CD4-positive, alpha-beta T cell (primary cell): ENCODE measurements around the gene HORMAD2. TPM values are rescaled to one million over a fixed set of nuclear protein-coding genes. Genes with fewer than 3 reads are reported as not detected.
A peak's percentile ranks its signal among the peaks of the same experiment; 100 is the strongest.

Experiments used
- ATAC-seq: fragments of 200-7000 bp; cut with Tn5 transposase; one replicate; pipeline ENCODE4 v1.10.0; 2022; ENCODE audit warnings: mild to moderate bottlenecking; ENCODE audit not compliant: poor library complexity
- CTCF ChIA-PET: fragments of 350-600 bp; sonication (Branson Sonifier 250); formaldehyde crosslinking; loops from one replicate; lab custom pipeline; 2021; ENCODE audit warnings: antibody characterized with exemption, inconsistent platforms; lab: Charles Lee
- POLR2A ChIA-PET: fragments of 350-600 bp; sonication (Branson Sonifier 250); formaldehyde crosslinking; loops from one replicate; lab custom pipeline; 2021; ENCODE audit warnings: antibody characterized with exemption, inconsistent platforms; lab: Charles Lee
- DNase-seq, 14 experiments: peaks; one replicate each; pipeline ENCODE4 v3.0.0-alpha.2; 2013 to 2020; ENCODE audit warnings: mixed read lengths in 2 of 14
- H3K27ac ChIP-seq, 2 donors: one replicate each; pipeline versions ENCODE4 v1.5.1 to v1.7.0; 2013; ENCODE audit warnings: low read length in 2 of 2, low read depth in 1 of 2, mild to moderate bottlenecking in 1 of 2
- H3K27me3 ChIP-seq, 2 experiments: 1 replicate in 1 of 2; 2 replicates in 1 of 2; pipeline versions ENCODE4 v1.6.1 to v1.7.0; 2013; ENCODE audit warnings: low read length in 2 of 2, control low read depth in 1 of 2, mild to moderate bottlenecking in 1 of 2, moderate library complexity in 1 of 2; ENCODE audit not compliant: insufficient read depth in 2 of 2, control insufficient read depth in 1 of 2
- H3K36me3 ChIP-seq: one replicate; pipeline ENCODE4 v1.6.1; 2013; ENCODE audit warnings: low read length, control low read depth; ENCODE audit not compliant: insufficient read depth
- H3K4me1 ChIP-seq: one replicate; pipeline ENCODE4 v1.6.1; 2013; ENCODE audit warnings: low read length, control low read depth; ENCODE audit not compliant: insufficient read depth
- H3K4me3 ChIP-seq: one replicate; pipeline ENCODE4 v1.5.1; 2013; ENCODE audit warnings: mild to moderate bottlenecking, low read length, moderate library complexity
- H3K9me3 ChIP-seq, 2 experiments: 1 replicate in 1 of 2; 2 replicates in 1 of 2; pipeline versions ENCODE4 v1.6.1 to v1.7.0; 2013; ENCODE audit warnings: low read length in 2 of 2, mild to moderate bottlenecking in 2 of 2, control low read depth in 1 of 2, moderate library complexity in 1 of 2; ENCODE audit not compliant: control insufficient read depth in 1 of 2, insufficient read depth in 1 of 2
- H3K27ac Mint-ChIP-seq: one replicate; pipeline ENCODE4 v1.8.0; 2020; ENCODE audit warnings: mixed read lengths
- H3K27me3 Mint-ChIP-seq: one replicate; pipeline ENCODE4 v1.8.0; 2021; ENCODE audit warnings: mixed read lengths
- H3K36me3 Mint-ChIP-seq: one replicate; pipeline ENCODE4 v1.8.0; 2021; ENCODE audit warnings: low read depth, mixed read lengths
- H3K4me1 Mint-ChIP-seq: one replicate; pipeline ENCODE4 v1.8.0; 2021; ENCODE audit warnings: low read depth, mixed read lengths
- H3K4me3 Mint-ChIP-seq: one replicate; pipeline ENCODE4 v1.8.0; 2020; ENCODE audit warnings: mild to moderate bottlenecking, mixed read lengths
- H3K9me3 Mint-ChIP-seq: one replicate; pipeline ENCODE4 v1.8.0; 2020; ENCODE audit warnings: mixed read lengths
- CTCF ChIP-seq: fragments of 200-600 bp; IDR thresholded peaks from one replicate; pipeline ENCODE4 v1.8.0; 2022; ENCODE audit warnings: antibody characterized with exemption, mild to moderate bottlenecking
- intact Hi-C, 2 experiments: fragments of 100-400 bp; cut with DNase I in 1 of 2; cut with micrococcal nuclease in 1 of 2; formaldehyde crosslinking; loops; one replicate each; pipeline versions ENCODE4 v1.15.1 to v1.9.0; 2023 to 2025; cut with DNase I, micrococcal nuclease
- total RNA-seq, 174 experiments: library from RNA in 2 of 174; stranded (reverse) in 2 of 174; gene quantifications; one replicate each; pipeline ENCODE4 v1.2.3 and lab custom pipeline; 2021 to 2026

Gene HORMAD2
- total RNA-seq, 2 experiments from 2014 or later: not detected

- Mint-ChIP-seq H3K4me1 (peaks cover 79% of the 10 kb centered on the region), H3K27ac (no peak overlapping the region), H3K36me3 (no peaks in the 10 kb centered on the region), H3K9me3 (no peaks in the 10 kb centered on the region), H3K4me3 (no peak overlapping the region), H3K27me3 (no peaks in the 10 kb centered on the region)
- intact Hi-C loops: no loop called here
- peaks cover 50% of the 10 kb centered on the region for H3K4me1 ChIP-seq
- POLR2A ChIA-PET: no interaction called here
- no peak for ATAC-seq
- no peaks in the 10 kb centered on the region for H3K36me3 ChIP-seq
- CTCF ChIA-PET: no interaction called here
- DNase-seq: peak in 1 of 14 experiments; percentile 33
- H3K27me3 ChIP-seq: no peaks in the 10 kb centered on the region
- H3K4me3 ChIP-seq: no peak overlapping the region
- no peak for TF ChIP-seq CTCF
- H3K27ac ChIP-seq: no peak overlapping the region
- no peaks in the 10 kb centered on the region for H3K9me3 ChIP-seq
These were observed 112.2 kb downstream of the HORMAD2 start for GRCh38 chr22:30192427-30192826.

DNA sequence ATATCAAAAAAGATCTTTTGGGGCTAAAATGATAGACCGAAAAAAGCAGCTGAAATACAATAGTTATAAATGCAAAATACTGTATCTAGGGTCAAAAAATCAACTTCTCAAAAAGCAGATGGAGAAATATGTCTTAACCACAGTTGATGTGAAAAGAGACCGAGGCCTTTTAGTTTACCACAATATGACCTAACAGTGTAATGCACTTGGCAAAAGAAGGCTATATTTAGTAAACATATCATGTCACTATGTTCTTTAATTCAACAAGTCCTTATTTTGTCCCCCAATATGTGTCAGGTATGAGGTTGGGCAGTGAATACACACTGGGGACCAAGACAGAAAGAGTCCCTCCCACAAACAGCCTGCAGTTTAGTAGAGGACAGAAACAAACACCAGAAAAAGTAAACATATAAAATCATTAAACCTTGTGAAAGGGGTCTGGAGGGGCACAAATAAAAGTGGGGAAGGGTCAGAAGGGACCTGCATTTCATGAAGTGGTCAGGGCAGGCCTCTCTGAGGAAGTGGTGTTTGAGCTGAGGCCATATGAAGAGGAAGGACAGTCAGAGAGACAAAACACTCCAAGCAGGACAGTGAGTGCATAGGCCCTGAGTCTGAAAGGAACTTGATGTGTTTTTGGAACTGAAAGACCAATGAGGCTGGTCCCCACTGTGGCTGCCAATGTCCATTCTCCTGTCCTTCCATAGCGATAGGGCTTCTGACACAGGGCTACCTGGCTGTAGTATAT, 112.9 kb downstream of the HORMAD2 start:
- Mint-ChIP-seq H3K4me3 (no peak overlapping the region), H3K27ac (no peak overlapping the region)

More for the DNA sequence above, 112.9 kb downstream of the HORMAD2 start:
- ChIA-PET CTCF (no interaction called here), POLR2A (no interaction called here)
- DNase-seq (peak in 1 of 14 experiments; percentile 22), ATAC-seq (no peak)
- no peaks in the 10 kb centered on the region for H3K27me3 Mint-ChIP-seq
- no peaks in the 10 kb centered on the region for H3K36me3 Mint-ChIP-seq
- TF ChIP-seq CTCF: no peak
- no peaks in the 10 kb centered on the region for H3K27me3 ChIP-seq
- no peaks in the 10 kb centered on the region for H3K9me3 ChIP-seq
- peaks cover 73% of the 10 kb centered on the region for H3K4me1 Mint-ChIP-seq
- H3K9me3 Mint-ChIP-seq: no peaks in the 10 kb centered on the region
- no peaks in the 10 kb centered on the region for H3K36me3 ChIP-seq
- H3K4me3 ChIP-seq: no peak overlapping the region
- intact Hi-C loops: no loop called here
- peaks cover 47% of the 10 kb centered on the region for H3K4me1 ChIP-seq
- H3K27ac ChIP-seq: no peak overlapping the region
